Pulmonary artery endothelial cell (primary cell): ENCODE data around the gene CPT1A. TPM values are rescaled to one million over a fixed set of nuclear protein-coding genes. Genes with fewer than 3 reads are reported as not detected.
A peak's percentile ranks its signal among the peaks of the same experiment; 100 is the strongest.
"Not testable (repeated sequence)": the region's sequence is repeated elsewhere in the genome, so short reads cannot be mapped to it uniquely, and the experiment has no call there.

Experiments
- DNase-seq: peaks from one replicate; pipeline ENCODE4 v3.0.0-alpha.2; 2011; ENCODE audit warnings: low read depth, low spot score
- total RNA-seq: library from RNA; depleted of rRNA; stranded (reverse); fragments of >200 nt; gene quantifications from 2 replicates; pipeline ENCODE4 v1.2.3, GENCODE V29; 2014

CPT1A gene
- 70.6 and 89.4 TPM in 2 replicates for total RNA-seq

DNA sequence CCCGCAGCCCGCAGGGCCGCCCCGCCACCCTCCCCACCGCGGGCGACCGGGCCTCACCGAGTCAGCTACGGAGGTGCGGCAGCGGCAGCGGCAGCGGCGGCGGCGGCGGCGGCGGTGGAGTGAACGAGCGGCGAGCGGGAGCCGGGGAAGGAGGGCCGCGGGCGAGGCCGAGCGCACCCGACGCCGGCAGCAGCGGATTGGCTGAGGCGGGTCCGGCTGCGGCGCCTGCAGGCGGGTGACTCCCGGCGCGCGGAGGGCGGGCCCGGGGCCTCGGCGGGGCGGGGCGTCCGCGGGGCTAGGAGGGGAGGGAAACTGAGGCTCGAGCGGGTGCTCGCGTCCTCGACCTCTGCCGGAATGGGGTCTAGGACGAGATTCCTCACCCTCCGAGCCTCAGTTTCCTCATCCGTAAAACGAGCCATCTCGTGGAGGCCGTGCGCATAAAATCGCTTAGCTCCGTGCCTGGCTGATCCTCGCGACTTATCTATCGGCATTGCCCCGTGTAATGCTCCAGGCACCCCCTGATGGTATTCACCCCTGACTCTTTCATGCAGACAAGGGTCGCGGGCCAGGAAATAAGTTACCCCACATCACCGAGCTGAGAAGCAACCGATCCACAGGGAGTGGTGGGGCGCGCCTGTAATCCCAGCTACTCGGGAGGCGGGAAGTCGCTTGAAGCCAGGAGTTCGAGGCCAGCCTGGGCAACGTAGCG lies at the start of gene CPT1A:
Gene CPT1A (minus strand): TSS at position 199 of the 709 bp plus-strand sequence. CDS start 26,442 bp downstream, outside the sequence.
- DNase-seq = no peak

GRCh38 chr11:68890490-68891231 lies 48.9 kb upstream of the CPT1A start:
- peak; percentile 61 for DNase-seq

DNA sequence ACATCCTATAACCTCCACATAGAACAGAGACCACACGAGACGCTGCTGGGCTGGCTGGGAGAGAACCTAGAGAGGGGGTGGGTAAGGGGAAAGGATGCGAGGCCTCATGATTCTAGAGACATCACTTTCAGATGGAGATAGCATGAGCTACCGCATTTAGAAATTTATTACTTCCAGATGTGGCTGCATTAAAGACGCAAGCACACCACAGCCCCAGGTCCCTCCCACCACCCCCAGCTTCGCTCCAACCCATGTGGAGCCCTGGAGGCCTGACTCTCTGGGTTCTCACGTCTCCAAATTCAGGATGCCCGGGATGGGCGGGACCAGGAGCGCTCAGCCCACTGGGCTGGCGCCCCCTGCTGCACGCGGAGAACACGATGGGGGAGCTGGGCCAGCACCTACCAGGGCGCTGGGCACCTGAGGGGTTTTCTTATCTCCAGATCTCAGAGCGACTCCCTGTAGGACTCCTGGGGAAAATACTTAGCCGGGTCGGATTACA lies 48.3 kb upstream of the CPT1A start:
- no peak for DNase-seq

DNA sequence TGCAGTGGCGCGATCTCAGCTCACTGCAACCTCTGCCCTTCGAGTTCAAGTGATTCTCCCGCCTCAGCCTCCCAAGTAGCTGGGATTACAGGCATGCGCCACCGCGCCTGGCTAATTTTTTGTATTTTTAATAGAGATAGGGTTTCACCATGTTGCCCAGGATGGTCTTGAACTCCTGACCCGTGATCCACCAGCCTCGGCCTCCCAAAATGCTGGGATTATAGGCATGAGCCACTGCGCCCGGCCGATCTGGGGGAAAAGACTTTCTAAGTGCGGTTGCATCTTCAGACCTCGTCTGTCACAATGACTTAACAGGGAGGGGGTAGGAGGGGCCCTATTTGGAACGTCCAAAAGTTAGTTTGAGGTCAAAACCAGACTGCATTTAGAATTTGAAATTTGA lies 43.1 kb upstream of the CPT1A start:
- DNase-seq = not testable (repeated sequence)

DNA sequence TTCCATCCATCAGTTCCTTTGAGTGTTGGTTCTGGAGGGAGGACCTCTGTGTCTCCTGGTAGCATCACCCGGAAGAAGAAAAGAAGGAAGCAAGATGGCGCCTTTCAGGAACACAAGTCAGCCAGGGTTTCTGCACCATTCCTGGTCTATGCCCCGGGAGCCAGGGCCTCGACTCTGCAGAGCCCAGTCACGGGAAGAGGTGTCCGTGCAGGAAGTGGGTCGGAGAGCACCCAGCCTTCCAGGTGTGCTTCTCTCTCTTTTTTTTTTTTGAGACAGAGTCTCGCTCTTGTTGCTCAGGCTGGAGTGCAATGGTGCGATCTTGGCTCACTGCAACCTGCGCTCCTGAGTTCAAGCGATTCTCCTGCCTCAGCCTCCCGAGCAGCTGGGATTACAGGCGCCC lies 40.7 kb upstream of the CPT1A start:
- DNase-seq = no peak

DNA sequence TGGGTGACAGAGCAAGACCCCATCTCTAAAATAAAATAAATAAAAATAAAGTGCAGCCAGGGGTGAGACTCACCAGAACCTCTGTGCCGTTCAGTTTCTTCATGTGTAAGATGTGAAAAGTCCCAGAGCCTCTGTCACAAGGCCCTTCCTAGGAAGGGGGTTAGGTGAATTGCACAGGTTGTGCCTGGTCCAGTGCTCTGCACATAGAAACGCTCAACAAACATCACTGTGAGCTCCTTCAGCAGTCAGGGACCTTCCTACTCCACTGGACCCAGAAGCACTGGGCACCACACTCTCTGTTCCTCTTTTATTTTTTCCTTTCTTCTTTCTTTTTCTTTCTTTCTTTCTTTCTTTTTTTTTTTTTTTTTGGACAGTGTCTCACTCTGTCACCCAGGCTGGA lies 39.6 kb upstream of the CPT1A start:
- no peak for DNase-seq

GRCh38 chr11:68880851-68881250 lies 39.1 kb upstream of the CPT1A start:
- no peak for DNase-seq

- no peak for DNase-seq
Measured at GRCh38 chr11:68878022-68878421, 36.3 kb upstream of the CPT1A start.

DNA sequence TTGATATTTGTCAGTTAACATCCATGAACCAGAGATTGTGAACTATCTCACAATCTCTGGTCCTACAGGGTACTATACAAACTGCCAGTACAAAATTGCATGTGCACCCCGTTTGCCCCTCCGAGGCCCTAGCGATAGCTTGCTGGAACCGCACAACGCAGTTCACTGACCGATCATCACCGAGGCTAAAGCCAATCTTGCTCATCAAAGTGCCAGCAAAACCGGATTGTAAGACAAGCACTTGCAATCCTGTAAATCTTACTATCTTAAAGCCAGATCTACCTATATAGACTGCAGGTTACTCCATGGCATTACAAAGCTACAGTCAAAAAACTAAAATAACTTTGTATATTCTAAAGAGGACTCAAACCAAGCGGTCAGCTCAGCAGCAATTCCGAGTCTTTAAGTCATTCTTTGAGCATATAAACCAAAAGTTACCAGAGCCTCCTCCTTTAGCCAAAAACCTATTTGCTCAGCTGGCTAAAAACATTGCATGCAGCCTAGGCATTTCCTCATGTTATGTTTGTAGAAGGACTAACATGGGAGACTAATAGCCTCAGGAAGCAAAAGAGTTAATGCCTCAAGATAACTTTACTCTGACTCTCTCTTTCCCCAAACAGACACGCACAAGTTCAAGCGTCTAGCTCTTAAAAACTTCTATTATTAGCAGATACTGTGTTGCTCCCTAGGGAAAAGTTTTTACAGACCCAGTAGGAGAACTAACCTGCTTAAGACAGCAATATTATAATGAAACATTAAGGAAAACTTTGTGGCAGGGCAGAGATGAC lies 30.7 kb upstream of the CPT1A start:
- no peak for DNase-seq

GRCh38 chr11:68870470-68870869 lies 28.8 kb upstream of the CPT1A start:
- no peak for DNase-seq

DNA sequence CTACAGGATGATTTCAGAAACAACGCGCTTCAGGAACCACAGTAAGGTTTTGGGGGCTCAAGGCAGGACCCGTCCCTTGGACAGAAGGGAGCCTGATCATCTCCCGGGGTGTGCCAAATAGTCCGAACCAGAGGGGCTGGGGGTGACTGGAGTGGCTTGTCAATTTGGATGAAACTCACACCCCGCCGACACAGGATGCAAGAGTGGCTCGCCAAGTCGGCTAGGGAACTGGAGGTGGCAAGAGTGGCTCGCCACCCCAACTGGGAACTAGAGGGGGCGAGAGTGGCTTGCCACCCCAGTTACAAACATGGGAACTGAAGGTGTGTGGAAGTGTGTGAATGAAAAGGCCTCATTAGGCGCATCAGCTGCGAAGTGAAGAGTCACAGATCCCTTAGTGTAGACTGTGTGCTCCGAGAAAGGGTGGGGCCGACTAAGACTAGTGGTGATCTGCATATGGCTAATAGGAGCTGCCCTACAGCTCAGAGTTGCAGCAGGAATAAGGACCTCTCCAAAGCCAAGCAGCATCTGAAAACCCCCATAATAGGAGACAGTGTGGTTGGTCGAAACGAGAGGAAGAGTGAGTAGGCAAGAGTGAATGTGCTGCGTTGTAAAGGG lies 26.6 kb upstream of the CPT1A start:
- no peak for DNase-seq

DNA sequence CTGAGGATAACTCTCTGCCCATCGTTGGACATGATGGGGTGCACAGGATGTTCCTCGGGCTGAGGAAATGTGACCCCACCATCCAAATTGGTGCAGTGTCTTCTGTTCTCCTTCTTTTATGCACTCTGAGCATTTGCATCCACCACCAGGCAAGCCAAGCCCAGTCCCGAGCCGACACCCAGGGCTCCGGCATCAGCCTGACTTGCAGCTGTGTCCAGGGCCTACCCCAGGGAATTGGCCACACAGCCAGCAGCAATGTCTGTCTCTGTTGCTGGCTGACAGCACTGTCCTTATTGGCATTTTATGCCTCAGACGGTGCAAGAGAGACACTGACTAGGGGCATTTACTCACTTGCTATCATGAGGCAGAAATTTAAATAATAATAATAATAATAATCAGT lies 25.4 kb upstream of the CPT1A start:
- DNase-seq = no peak

GRCh38 chr11:68865241-68865640 lies 23.5 kb upstream of the CPT1A start:
- no peak for DNase-seq

- DNase-seq = no peak
Measured at GRCh38 chr11:68863553-68864265, 22.0 kb upstream of the CPT1A start.

GRCh38 chr11:68862421-68862820 lies 20.7 kb upstream of the CPT1A start:
- no peak for DNase-seq

DNA sequence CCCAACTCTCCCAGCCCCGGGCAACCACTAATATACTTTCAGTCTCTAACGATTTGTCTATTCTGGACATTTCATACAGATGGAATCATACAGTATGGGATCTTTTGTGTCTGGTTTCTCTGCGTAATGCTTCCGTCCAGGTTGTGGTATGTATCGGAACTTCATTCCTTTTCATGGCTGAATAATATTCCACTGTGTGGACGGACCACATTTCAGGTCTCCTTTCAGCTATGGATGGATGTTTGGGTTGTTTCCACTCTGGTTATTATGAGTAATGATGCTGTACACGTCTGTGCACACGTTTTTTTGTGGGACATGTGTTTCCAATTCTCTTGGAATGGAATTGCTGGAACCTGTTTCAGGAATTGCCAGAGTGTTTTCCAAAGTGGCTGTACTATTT lies 17.4 kb upstream of the CPT1A start:
- DNase-seq = no peak

DNA sequence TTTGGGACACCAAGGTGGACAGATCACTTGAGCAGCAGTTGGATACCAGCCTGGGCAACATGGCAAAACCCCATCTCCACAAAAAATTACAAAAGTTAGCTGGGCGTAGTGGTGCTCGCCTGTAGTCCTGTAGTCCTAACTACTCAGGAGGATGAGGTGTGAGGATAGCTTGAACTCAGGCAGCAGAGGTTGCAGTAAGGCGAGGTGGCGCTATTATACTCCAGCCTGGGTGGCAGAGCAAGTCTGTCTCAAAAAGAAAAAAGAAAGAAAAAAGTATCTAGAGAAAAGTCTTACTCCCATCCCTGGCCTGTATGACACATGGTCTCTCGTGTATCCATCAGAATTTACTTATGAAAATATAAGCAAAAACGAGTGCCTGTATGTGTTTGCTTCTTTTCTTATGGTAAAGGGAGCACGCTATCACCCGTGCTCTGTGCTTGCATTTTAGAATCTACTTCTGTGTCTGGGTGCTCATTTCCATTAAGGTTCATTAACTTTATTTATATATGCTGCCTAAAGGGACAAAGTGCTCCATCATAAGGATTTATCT lies 15.4 kb upstream of the CPT1A start:
- no peak for DNase-seq

- DNase-seq = not testable (repeated sequence)
Measured at GRCh38 chr11:68856425-68857030, 14.8 kb upstream of the CPT1A start.

GRCh38 chr11:68855205-68855981 lies 13.7 kb upstream of the CPT1A start:
- peak; percentile 52 for DNase-seq
